ENCODE data around the gene C10orf90. TPM values are rescaled to one million over a fixed set of nuclear protein-coding genes. Genes with fewer than 3 reads are reported as not detected.

Gene C10orf90
- total and polyA plus RNA-seq, 2 of the 8 experiments (the other 6 are each of a cell fraction or from before 2014, with no cell fraction given), result 0.21 TPM; not detected in 1

- H2AK5ac ChIP-seq (ENCODE audit: low read depth, low read length), result no peak overlapping the region
- 38% methylated on average over 1 of the region's 1 CpG; no CpG with 5 or more reads in 1 of the 2 experiments for WGBS, 2 experiments (ENCODE audit: extremely low coverage in 1 of 2, insufficient coverage in 1 of 2, insufficient read length in 1 of 2, insufficient replicate concordance in 2 of 2, low coverage in 1 of 2, low lambda C conversion rate in 2 of 2, missing lambda C conversion rate in 1 of 2)
- ChIA-PET POLR2A (ENCODE audit: partially characterized antibody) (no interaction called here), CTCF (ENCODE audit: partially characterized antibody) (interaction anchor here (1.2 kb wide), 1 partner anchor 58 kb away, joined by 3 read pairs; no protein-coding TSS in a partner anchor)
- H4K8ac ChIP-seq (ENCODE audit: extremely low read depth, insufficient read depth, low read length), result no peak overlapping the region
- H3K9me3 ChIP-seq (ENCODE audit: insufficient read depth in 2 of 2, low read depth in 1 of 2, low read length in 1 of 2), result peaks cover 3 to 6% of the 10 kb centered on the region in 2 experiments; a peak in 3 of 4 replicates
- H3K18ac ChIP-seq (ENCODE audit: extremely low read depth, low read length), result no peak overlapping the region
- H3K79me2 ChIP-seq (ENCODE audit: control insufficient read depth in 1 of 2, insufficient read depth in 2 of 2, low read length in 2 of 2), result no peaks in the 10 kb centered on the region
- DNase-seq (ENCODE audit: low read depth in 1 of 2, low spot score in 2 of 2) (no peak), FAIRE-seq (no peak)
- no peaks in the 10 kb centered on the region; the same call in 1 of the 2 replicates for H3K23me2 ChIP-seq (ENCODE audit: low read depth, low read length)
- no peak overlapping the region for H3K4ac ChIP-seq (replicated peaks; ENCODE audit: insufficient read length, low read depth, low read length)
- H3K9ac ChIP-seq (replicated peaks in 1 of 4; ENCODE audit: extremely low read depth in 1 of 4, low read depth in 3 of 4, low read length in 3 of 4), result no peak overlapping the region
- no peak overlapping the region for H3K56ac ChIP-seq (replicated peaks; ENCODE audit: insufficient read length, low read depth, low read length)
- no peak overlapping the region for H2BK5ac ChIP-seq (ENCODE audit: low read depth, low read length)
- no peak overlapping the region for H2BK120ac ChIP-seq (replicated peaks; ENCODE audit: low read depth, low read length)
- no peak overlapping the region for H4K5ac ChIP-seq (ENCODE audit: insufficient read length, low read depth, low read length)
- H3K14ac ChIP-seq (ENCODE audit: insufficient read length), result no peak overlapping the region
- no peaks in the 10 kb centered on the region for H4K20me1 ChIP-seq (replicated peaks in 1 of 2; ENCODE audit: control insufficient read depth in 1 of 2, insufficient read depth in 2 of 2, low read length in 2 of 2)
- H2BK20ac ChIP-seq (ENCODE audit: low read length), result 0 out of 2 replicates have a peak overlapping the region, but pooled peaks have one; percentile 9
- H3K23ac ChIP-seq (ENCODE audit: insufficient read length), result no peak overlapping the region
- H2BK12ac ChIP-seq (ENCODE audit: low read depth, low read length), result no peak overlapping the region
- H3K36me3 ChIP-seq (ENCODE audit: control insufficient read depth in 2 of 4, insufficient read depth in 4 of 4, low read length in 3 of 4), result no peaks in the 10 kb centered on the region
- H3K27me3 ChIP-seq (replicated peaks in 1 of 4; ENCODE audit: control insufficient read depth in 3 of 4, extremely low read depth in 1 of 4, insufficient read depth in 3 of 4, low read length in 3 of 4), result no peaks in the 10 kb centered on the region
- no peak overlapping the region for H3K4me3 ChIP-seq (ENCODE audit: extremely low read depth in 1 of 4, insufficient read depth in 2 of 4, low read depth in 3 of 4, low read length in 4 of 4)
- no peak overlapping the region for H2AFZ ChIP-seq (ENCODE audit: low read length)
- H3K4me1 ChIP-seq (replicated peaks in 1 of 4; ENCODE audit: control insufficient read depth in 3 of 4, insufficient read depth in 4 of 4, low read length in 3 of 4), result peaks cover 0 to 10% (median 4%) of the 10 kb centered on the region in 4 experiments; a peak in 4 of 7 replicates
- no peak overlapping the region for H3K4me2 ChIP-seq (ENCODE audit: insufficient read depth in 1 of 2, low read depth in 2 of 2, low read length in 2 of 2)
- H2BK15ac ChIP-seq (ENCODE audit: low read length), result no peak overlapping the region
- no peaks in the 10 kb centered on the region for H3K79me1 ChIP-seq (ENCODE audit: low read depth, low read length)
- H4K91ac ChIP-seq (replicated peaks; ENCODE audit: insufficient read length, low read length), result no peak overlapping the region
- H3K27ac ChIP-seq (ENCODE audit: low read depth, low read length), result no peak overlapping the region
- TF ChIP-seq ATF2 (IDR thresholded peaks at IDR 0.05; ENCODE audit: low read length) (no peak), SIN3A (conservative IDR thresholded peaks at IDR 0.05 in 1 of 2, IDR thresholded peaks at IDR 0.05 in 1 of 2; ENCODE audit: low read depth in 1 of 2, low read length in 2 of 2) (no peak), RAD21 (IDR thresholded peaks at IDR 0.05 in 1 of 2, conservative IDR thresholded peaks at IDR 0.05 in 1 of 2; ENCODE audit: low read depth in 2 of 2, low read length in 2 of 2) (no peak), SIX5 (IDR thresholded peaks at IDR 0.05; ENCODE audit: low read depth, low read length) (no peak), CBX8 (IDR thresholded peaks at IDR 0.05; ENCODE audit: borderline replicate concordance, low read depth, low read length) (no peak), CBX5 (IDR thresholded peaks at IDR 0.05; ENCODE audit: low read depth, low read length) (no peak), JUND (IDR thresholded peaks at IDR 0.05; ENCODE audit: low read length) (no peak), CREB1 (IDR thresholded peaks at IDR 0.05) (no peak), KDM1A (IDR thresholded peaks at IDR 0.05; ENCODE audit: borderline replicate concordance, low read length) (no peak), HDAC2 (IDR thresholded peaks at IDR 0.05; ENCODE audit: borderline replicate concordance in 1 of 2, low read depth in 2 of 2, low read length in 2 of 2) (no peak)
Measured at GRCh38 chr10:126691456-126691855, 21.0 kb upstream of the C10orf90 start.

Measured in H1 (cell line).